ENCODE results near the gene ICAM5. TPM values are rescaled to one million over a fixed set of nuclear protein-coding genes. Genes with fewer than 3 reads are reported as not detected.
A peak's percentile ranks its signal among the peaks of the same experiment; 100 is the strongest.
"Not testable (repeated sequence)": the region's sequence is repeated elsewhere in the genome, so short reads cannot be mapped to it uniquely, and the experiment has no call there.

Gene ICAM5, protein sequence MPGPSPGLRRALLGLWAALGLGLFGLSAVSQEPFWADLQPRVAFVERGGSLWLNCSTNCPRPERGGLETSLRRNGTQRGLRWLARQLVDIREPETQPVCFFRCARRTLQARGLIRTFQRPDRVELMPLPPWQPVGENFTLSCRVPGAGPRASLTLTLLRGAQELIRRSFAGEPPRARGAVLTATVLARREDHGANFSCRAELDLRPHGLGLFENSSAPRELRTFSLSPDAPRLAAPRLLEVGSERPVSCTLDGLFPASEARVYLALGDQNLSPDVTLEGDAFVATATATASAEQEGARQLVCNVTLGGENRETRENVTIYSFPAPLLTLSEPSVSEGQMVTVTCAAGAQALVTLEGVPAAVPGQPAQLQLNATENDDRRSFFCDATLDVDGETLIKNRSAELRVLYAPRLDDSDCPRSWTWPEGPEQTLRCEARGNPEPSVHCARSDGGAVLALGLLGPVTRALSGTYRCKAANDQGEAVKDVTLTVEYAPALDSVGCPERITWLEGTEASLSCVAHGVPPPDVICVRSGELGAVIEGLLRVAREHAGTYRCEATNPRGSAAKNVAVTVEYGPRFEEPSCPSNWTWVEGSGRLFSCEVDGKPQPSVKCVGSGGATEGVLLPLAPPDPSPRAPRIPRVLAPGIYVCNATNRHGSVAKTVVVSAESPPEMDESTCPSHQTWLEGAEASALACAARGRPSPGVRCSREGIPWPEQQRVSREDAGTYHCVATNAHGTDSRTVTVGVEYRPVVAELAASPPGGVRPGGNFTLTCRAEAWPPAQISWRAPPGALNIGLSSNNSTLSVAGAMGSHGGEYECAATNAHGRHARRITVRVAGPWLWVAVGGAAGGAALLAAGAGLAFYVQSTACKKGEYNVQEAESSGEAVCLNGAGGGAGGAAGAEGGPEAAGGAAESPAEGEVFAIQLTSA
- total RNA-seq (2021), result 19.2 and 24.0 TPM in 2 replicates
- percentile 36 among the genes with signal in this experiment for Bru-seq, nascent RNA
- percentile 72 among the genes with signal in this experiment for BruChase-seq, experiment 1, labeled RNA remaining after a 2-hour chase
- BruChase-seq, experiment 2, labeled RNA remaining after a 6-hour chase, result percentile 67 among the genes with signal in this experiment
- long read RNA-seq, partial matches to known transcripts, result 4 of 12 reads
- long read RNA-seq, other reads (novel, unspliced or antisense), result 7 of 12 reads

DNA sequence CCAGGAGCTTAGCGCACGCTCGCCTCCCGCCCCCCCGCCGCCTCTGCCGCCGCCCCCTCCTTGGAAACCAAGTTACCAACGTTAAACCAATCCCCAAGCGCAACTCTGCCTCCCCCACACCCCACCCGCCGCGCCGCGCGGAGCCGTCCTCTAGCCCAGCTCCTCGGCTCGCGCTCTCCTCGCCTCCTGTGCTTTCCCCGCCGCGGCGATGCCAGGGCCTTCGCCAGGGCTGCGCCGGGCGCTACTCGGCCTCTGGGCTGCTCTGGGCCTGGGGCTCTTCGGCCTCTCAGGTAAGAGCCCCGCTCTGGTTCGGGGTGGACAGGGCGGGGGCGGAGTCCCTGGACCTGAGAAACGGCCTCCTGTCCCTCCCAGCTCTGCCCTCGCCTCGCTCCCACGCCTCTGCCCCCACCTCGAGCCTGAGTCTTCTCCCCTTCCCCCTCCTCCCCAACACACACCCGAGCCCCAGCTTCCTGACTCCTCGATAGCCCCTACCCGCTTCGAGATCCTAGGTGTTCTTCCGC is at the start of gene ICAM5:
Gene ICAM5 (plus strand): TSS at position 117 of the 521 bp plus-strand sequence. CDS start 92 bp downstream, at position 209.
- Histone ChIP-seq H3K79me2 (ENCODE audit: low read depth) (no peaks in the 10 kb centered on the region), H3F3A (ENCODE audit: insufficient read depth, low read depth) (peaks cover 18% of the 10 kb centered on the region; the same call in 1 of the 2 replicates), H3K27ac (0 out of 2 replicates have a peak within 1 kb of the TSS, but pooled peaks have one; percentile 28), H3K4me2 (peak within 1 kb of the TSS; percentile 97), H3K4me3 (peak within 1 kb of the TSS; percentile 78), H3K36me3 (ENCODE audit: low read depth) (peaks cover 9% of the 10 kb centered on the region; the same call in 1 of the 2 replicates), H3K9me2 (ENCODE audit: insufficient read depth) (no peaks in the 10 kb centered on the region), H3K4me1 (replicated peaks; ENCODE audit: insufficient read depth) (peaks cover 17% of the 10 kb centered on the region), H2AFZ (peak within 1 kb of the TSS; percentile 89), H4K20me1 (ENCODE audit: insufficient read depth) (no peaks in the 10 kb centered on the region), H3K9me3 (ENCODE audit: insufficient read depth, low read depth) (no peaks in the 10 kb centered on the region), H3K27me3 (ENCODE audit: insufficient read depth, low read depth) (no peaks in the 10 kb centered on the region)
- ChIA-PET CTCF (interaction anchor here (0.7 to 1.0 kb wide), 3 partner anchors 19 to 126 kb away, joined by 3 to 6 read pairs (median 3); partner anchors contain the start of gene ICAM1), POLR2A (ENCODE audit: unreplicated experiment) (interaction anchor here (0.6 to 1.9 kb wide), 10 partner anchors 10 to 194 kb away, joined by 3 to 13 read pairs (median 5); partner anchors contain the start of genes ICAM1 and MRPL4)
- intact Hi-C loops (cut with micrococcal nuclease; ENCODE audit: unreplicated experiment), result no loop called here
- DNase-seq, result peak in 1 of 2 experiments; percentile 52
- no TSS peak for BruUV-seq (replicated peaks)
- TF ChIP-seq, protein P1, sequence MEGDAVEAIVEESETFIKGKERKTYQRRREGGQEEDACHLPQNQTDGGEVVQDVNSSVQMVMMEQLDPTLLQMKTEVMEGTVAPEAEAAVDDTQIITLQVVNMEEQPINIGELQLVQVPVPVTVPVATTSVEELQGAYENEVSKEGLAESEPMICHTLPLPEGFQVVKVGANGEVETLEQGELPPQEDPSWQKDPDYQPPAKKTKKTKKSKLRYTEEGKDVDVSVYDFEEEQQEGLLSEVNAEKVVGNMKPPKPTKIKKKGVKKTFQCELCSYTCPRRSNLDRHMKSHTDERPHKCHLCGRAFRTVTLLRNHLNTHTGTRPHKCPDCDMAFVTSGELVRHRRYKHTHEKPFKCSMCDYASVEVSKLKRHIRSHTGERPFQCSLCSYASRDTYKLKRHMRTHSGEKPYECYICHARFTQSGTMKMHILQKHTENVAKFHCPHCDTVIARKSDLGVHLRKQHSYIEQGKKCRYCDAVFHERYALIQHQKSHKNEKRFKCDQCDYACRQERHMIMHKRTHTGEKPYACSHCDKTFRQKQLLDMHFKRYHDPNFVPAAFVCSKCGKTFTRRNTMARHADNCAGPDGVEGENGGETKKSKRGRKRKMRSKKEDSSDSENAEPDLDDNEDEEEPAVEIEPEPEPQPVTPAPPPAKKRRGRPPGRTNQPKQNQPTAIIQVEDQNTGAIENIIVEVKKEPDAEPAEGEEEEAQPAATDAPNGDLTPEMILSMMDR (conservative IDR thresholded peaks at IDR 0.05), result no peak
- TF ChIP-seq EZH2 (IDR thresholded peaks at IDR 0.05; ENCODE audit: low read depth), result no peak

DNA sequence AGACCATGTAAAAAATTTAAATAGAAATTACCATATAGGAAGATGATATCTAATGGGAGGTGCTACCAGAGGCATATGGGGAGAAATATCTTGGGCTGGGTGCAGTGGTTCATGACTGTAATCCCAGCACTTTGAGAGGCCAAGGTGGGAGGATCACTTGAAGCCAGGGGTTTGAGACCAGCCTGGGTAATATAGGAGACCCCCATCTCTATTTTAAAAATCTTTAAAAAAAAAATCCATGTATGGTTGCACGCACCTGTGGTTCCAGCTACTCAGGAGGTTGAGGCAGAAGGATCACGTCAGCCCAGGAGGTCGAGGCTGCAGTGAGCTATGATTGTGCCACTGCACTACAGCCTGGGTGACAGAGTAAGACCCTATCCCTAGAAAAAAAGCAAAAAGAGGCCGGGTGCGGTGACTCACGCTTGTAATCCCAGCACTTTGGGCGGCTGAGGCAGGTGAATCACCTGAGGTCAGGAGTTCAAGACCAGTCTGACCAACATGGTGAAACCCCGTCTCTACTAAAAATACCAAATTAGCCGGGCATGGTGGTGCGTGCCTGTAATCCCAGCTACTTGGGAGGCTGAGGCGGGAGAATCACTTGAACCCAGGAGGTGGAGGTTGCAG is 47.8 kb upstream of the ICAM5 start:
- H3K9me2 ChIP-seq (ENCODE audit: insufficient read depth); H3K4me3 ChIP-seq; POLR2A ChIA-PET (ENCODE audit: unreplicated experiment); BruUV-seq (replicated peaks); H2AFZ ChIP-seq; H3K27ac ChIP-seq; CTCF ChIA-PET; H3K9me3 ChIP-seq (ENCODE audit: insufficient read depth, low read depth); H3K27me3 ChIP-seq (ENCODE audit: insufficient read depth, low read depth); H3K79me2 ChIP-seq (ENCODE audit: low read depth); H3K36me3 ChIP-seq (ENCODE audit: low read depth); intact Hi-C loops (cut with micrococcal nuclease; ENCODE audit: unreplicated experiment); H4K20me1 ChIP-seq (ENCODE audit: insufficient read depth): not testable (repeated sequence)
- DNase-seq, result peak in 1 of 2 experiments; percentile 51
- Histone ChIP-seq H3K4me1 (replicated peaks; ENCODE audit: insufficient read depth) (peaks cover 22% of the 10 kb centered on the region; the same call in 1 of the 2 replicates), H3F3A (ENCODE audit: insufficient read depth, low read depth) (peaks cover 12% of the 10 kb centered on the region; the same call in 1 of the 2 replicates), H3K4me2 (0 out of 2 replicates have a peak overlapping the region, but pooled peaks have one; percentile 9)

DNA sequence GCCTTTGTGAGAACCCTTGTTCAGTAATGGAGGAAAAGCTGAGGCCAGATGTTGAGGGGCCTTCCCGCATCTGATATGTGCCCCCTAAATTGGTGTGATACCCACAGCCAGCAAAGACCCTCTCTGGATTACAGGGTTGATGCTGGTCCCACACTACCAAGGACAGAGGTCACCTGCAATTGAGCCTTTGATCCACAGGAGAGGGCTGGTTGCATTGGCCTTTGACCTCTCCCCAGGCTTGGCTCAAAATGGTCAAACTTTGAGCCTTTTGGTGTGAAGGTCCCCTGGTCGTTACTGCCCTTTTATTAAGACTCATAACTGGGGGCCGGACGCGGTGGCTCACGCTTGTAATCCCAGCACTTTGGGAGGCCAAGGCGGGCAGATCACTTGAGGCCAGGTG is 46.1 kb upstream of the ICAM5 start:
- no peaks in the 10 kb centered on the region for H3K9me3 ChIP-seq (ENCODE audit: insufficient read depth, low read depth)
- intact Hi-C loops (cut with micrococcal nuclease; ENCODE audit: unreplicated experiment), result no loop called here

More for the DNA sequence above, 46.1 kb upstream of the ICAM5 start:
- Histone ChIP-seq H3K4me1 (replicated peaks; ENCODE audit: insufficient read depth) (peaks cover 16% of the 10 kb centered on the region; the same call in 1 of the 2 replicates), H3K4me2 (no peak overlapping the region), H3K36me3 (ENCODE audit: low read depth) (no peaks in the 10 kb centered on the region), H4K20me1 (ENCODE audit: insufficient read depth) (no peaks in the 10 kb centered on the region), H3K27ac (no peak overlapping the region), H3K9me2 (ENCODE audit: insufficient read depth) (no peaks in the 10 kb centered on the region), H2AFZ (no peak overlapping the region), H3K4me3 (no peak overlapping the region), H3K27me3 (ENCODE audit: insufficient read depth, low read depth) (no peaks in the 10 kb centered on the region), H3F3A (ENCODE audit: insufficient read depth, low read depth) (peaks cover 16% of the 10 kb centered on the region; the same call in 1 of the 2 replicates), H3K79me2 (ENCODE audit: low read depth) (no peaks in the 10 kb centered on the region)
- POLR2A ChIA-PET (ENCODE audit: unreplicated experiment), result no interaction called here
- no peak for DNase-seq
- no peak for TF ChIP-seq EZH2 (IDR thresholded peaks at IDR 0.05; ENCODE audit: low read depth)
- TF ChIP-seq, protein P1 (conservative IDR thresholded peaks at IDR 0.05), result no peak
- BruUV-seq (replicated peaks), result no TSS peak
- CTCF ChIA-PET, result no interaction called here

All from PC-9 (cell line).